WERI-Rb-1 (cell line): ENCODE measurements around the gene UBE2C.

ENCODE experiments used
- DNase-seq: peaks from one replicate; pipeline ENCODE4 v3.0.0-alpha.2; 2020
- H3K27ac ChIP-seq: fragments of 250-450 bp; sonication (Bioruptor Pico); 2 replicates; pipeline ENCODE4 v1.5.1; 2020; ENCODE audit warnings: mild to moderate bottlenecking, moderate library complexity
- H3K27me3 ChIP-seq: fragments of 250-450 bp; sonication (Bioruptor Pico); 2 replicates; pipeline ENCODE4 v1.5.1; 2021; ENCODE audit warnings: mild to moderate bottlenecking, low read depth, moderate library complexity; ENCODE audit not compliant: insufficient read depth, severe bottlenecking
- H3K36me3 ChIP-seq: fragments of 250-450 bp; sonication (Bioruptor Pico); 2 replicates; pipeline ENCODE4 v1.5.1; 2020; ENCODE audit warnings: mild to moderate bottlenecking, moderate library complexity
- H3K4me3 ChIP-seq: 2 replicates; pipeline ENCODE4 v1.5.1; 2011; ENCODE audit warnings: low read depth, mild to moderate bottlenecking, control low read depth, low read length
- H3K9me3 ChIP-seq: fragments of 250-450 bp; sonication (Bioruptor Pico); 2 replicates; pipeline ENCODE4 v1.5.1; 2021; ENCODE audit warnings: mild to moderate bottlenecking, moderate library complexity; ENCODE audit not compliant: severe bottlenecking
- TF ChIP-seq, protein P1 (sequence below): IDR thresholded peaks from 2 replicates; pipeline ENCODE4 v1.5.1; 2011; ENCODE audit warnings: low read depth, mild to moderate bottlenecking, control low read depth, inconsistent platforms, low read length

UBE2C gene

DNA sequence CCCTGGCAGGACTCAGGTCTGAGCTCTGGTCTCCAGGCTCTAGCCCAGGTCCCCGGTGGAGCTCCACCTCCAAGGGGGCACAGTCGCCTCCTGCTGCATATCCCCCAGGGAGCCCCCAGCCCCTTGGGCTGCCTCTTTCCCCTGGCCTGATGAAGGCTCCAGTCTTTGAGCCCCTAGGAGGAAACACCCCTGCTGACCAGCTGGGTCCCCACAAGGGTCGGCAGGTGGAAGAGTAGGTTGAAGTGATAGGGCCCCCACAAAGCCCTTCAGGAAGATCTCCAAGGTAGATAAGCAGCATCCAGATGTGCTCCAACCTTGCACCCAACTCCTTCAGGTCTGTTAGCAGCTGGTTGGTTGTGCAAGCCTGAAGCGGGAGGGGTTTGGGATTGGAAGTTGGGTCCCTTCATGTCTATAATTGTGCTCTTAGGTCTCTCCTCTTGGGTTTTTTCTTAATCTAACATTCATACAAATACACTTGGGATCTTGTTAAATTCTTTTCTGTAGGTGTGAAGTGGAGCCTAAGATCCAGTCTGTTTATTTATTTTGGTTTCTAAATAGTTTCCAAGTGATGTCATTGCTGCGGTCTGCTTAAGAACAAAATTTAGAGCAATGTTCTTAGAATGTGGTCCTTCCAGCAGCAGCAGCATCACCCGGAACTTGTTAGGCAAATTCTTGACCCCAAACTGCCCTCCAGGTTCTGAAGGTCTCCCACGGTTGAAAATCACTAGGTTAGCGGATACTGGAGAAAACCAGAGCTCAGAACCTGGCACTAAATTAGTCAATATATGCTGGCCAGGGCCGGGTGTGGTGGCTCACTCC lies 5.1 kb downstream of the UBE2C start:
- no peak overlapping the region for H3K4me3 ChIP-seq
- H3K27ac ChIP-seq, result no peak overlapping the region
- TF ChIP-seq, protein P1, sequence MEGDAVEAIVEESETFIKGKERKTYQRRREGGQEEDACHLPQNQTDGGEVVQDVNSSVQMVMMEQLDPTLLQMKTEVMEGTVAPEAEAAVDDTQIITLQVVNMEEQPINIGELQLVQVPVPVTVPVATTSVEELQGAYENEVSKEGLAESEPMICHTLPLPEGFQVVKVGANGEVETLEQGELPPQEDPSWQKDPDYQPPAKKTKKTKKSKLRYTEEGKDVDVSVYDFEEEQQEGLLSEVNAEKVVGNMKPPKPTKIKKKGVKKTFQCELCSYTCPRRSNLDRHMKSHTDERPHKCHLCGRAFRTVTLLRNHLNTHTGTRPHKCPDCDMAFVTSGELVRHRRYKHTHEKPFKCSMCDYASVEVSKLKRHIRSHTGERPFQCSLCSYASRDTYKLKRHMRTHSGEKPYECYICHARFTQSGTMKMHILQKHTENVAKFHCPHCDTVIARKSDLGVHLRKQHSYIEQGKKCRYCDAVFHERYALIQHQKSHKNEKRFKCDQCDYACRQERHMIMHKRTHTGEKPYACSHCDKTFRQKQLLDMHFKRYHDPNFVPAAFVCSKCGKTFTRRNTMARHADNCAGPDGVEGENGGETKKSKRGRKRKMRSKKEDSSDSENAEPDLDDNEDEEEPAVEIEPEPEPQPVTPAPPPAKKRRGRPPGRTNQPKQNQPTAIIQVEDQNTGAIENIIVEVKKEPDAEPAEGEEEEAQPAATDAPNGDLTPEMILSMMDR, result no peak
- no peaks in the 10 kb centered on the region for H3K27me3 ChIP-seq
- DNase-seq, result no peak
- H3K36me3 ChIP-seq, result peaks cover 45% of the 10 kb centered on the region
- H3K9me3 ChIP-seq, result no peaks in the 10 kb centered on the region

DNA sequence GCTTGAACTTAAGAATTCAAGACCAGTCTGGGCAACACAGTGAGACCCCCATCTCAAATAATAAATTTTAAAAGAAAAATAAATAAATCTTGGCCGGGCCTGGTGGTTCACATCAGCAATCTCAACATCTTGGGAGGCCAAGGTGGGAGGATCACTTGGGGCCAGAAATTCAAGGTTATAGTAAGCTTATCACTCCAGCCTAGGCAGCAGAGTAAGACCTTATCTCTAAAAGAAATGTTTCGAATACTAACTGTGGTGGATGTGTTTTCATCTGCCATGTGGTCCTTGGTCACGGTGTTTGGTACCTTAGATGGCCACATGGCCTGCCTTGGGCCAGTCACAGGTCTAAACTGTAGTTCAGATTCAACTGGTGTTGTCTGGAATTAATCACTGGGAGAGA lies 5.8 kb downstream of the UBE2C start:
- H3K27ac ChIP-seq, result no peak overlapping the region
- TF ChIP-seq, protein P1, result no peak

DNA sequence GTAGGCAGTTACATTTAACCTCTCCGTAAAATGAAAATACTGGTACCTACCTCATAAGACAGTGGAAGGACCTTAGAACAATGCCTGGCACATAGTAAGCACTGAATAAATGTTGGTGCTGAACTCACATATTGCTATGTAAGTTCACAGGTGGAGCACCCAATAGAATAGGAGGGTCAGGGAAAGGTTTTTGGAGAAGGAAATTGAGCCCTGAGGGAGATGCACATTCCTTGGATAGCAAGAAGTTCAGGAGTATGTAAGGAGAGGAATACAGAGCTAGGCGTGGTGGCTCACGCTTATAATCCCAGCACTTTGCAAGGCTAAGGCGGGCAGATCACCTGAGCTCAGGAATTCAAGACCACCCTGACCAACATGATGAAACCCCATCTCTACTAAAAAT lies 7.0 kb downstream of the UBE2C start:
- no peak overlapping the region for H3K4me3 ChIP-seq
- no peak overlapping the region; the same call in 1 of the 2 replicates for H3K27ac ChIP-seq
- no peaks in the 10 kb centered on the region for H3K9me3 ChIP-seq
- H3K36me3 ChIP-seq, result peaks cover 29% of the 10 kb centered on the region
- no peak for DNase-seq
- TF ChIP-seq, protein P1, result no peak
- H3K27me3 ChIP-seq, result no peaks in the 10 kb centered on the region

More for the DNA sequence above, 5.8 kb downstream of the UBE2C start:
- H3K36me3 ChIP-seq, result peaks cover 38% of the 10 kb centered on the region
- no peak overlapping the region for H3K4me3 ChIP-seq
- no peak for DNase-seq
- no peaks in the 10 kb centered on the region for H3K27me3 ChIP-seq
- H3K9me3 ChIP-seq, result no peaks in the 10 kb centered on the region

DNA sequence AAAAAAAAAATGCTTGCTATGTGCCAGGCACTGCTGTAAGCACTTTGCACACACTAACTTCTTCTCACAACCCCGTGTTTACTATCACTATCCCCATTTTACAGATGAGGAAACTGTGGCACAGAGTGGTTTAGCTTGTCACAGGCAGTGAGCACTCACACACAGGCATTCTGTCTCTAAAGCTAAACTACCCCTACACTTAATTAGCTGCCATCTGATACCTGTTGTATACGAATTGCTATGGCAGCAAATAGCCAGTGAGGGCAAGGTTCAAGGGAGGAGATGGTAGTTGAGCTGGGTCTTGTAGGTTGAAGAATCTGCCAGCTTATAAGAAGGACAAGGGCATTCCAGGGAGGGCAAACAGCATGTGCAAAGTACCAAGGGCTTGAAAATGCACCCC lies 9.5 kb downstream of the UBE2C start:
- DNase-seq, result no peak
- H3K27me3 ChIP-seq, result no peaks in the 10 kb centered on the region
- H3K4me3 ChIP-seq, result no peak overlapping the region
- H3K36me3 ChIP-seq, result peaks cover 5% of the 10 kb centered on the region
- no peaks in the 10 kb centered on the region for H3K9me3 ChIP-seq
- no peak overlapping the region for H3K27ac ChIP-seq
- TF ChIP-seq, protein P1, result no peak

DNA sequence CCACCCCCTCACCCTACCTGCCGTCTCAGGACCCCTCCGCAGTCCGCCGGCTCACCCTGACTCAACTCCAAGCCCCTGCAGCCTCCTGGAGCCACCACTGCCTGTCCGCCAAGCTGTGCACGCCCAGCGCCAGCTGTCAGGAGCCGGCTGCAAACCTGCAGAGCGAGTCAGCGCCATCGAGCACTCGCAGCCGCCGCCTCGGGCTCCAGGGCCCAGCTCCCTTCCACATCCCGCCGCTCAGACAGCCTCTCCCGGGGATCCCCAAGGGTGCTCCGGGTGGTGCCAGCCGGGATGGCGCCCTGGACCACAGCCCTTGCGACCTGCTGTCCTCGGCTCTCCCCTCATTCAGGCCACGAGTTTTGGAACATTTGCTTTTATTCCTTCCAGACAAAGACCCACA lies 10.4 kb downstream of the UBE2C start:
- H3K9me3 ChIP-seq, result no peaks in the 10 kb centered on the region
- H3K4me3 ChIP-seq, result no peak overlapping the region
- no peaks in the 10 kb centered on the region for H3K27me3 ChIP-seq
- H3K27ac ChIP-seq, result no peak overlapping the region
- no peaks in the 10 kb centered on the region for H3K36me3 ChIP-seq
- TF ChIP-seq, protein P1, result no peak
- DNase-seq, result peak; percentile 29
